Skeletal muscle tissue (tissue), 4 donors: ENCODE measurements around the gene STMN3. TPM values are rescaled to one million over a fixed set of nuclear protein-coding genes. Genes with fewer than 3 reads are reported as not detected.
A peak's percentile ranks its signal among the peaks of the same experiment; 100 is the strongest.

ENCODE experiments used
- H3K27ac ChIP-seq: one replicate; pipeline ENCODE4 v1.7.0; 2013; ENCODE audit warnings: mild to moderate bottlenecking, low read depth, low read length, inconsistent platforms
- H3K27me3 ChIP-seq, 3 donors: one replicate each; pipeline ENCODE4 v1.7.0; 2013; ENCODE audit warnings: low read length in 3 of 3; ENCODE audit not compliant: control insufficient read depth in 3 of 3, insufficient read depth in 3 of 3
- H3K36me3 ChIP-seq, 3 donors: one replicate each; pipeline ENCODE4 v1.7.0; 2013; ENCODE audit warnings: low read length in 3 of 3; ENCODE audit not compliant: control insufficient read depth in 3 of 3, insufficient read depth in 3 of 3
- H3K4me1 ChIP-seq, 3 donors: one replicate each; pipeline ENCODE4 v1.7.0; 2013; ENCODE audit warnings: low read length in 3 of 3, mild to moderate bottlenecking in 3 of 3; ENCODE audit not compliant: control insufficient read depth in 3 of 3, insufficient read depth in 3 of 3
- H3K4me3 ChIP-seq, 3 donors: one replicate each; pipeline ENCODE4 v1.7.0; 2013; ENCODE audit warnings: low read length in 3 of 3
- H3K9ac ChIP-seq, 3 donors: one replicate each; pipeline ENCODE4 v1.7.0; 2013; ENCODE audit warnings: low read length in 3 of 3, mild to moderate bottlenecking in 3 of 3, moderate library complexity in 2 of 3, low read depth in 1 of 3
- H3K9me3 ChIP-seq, 3 donors: one replicate each; pipeline ENCODE4 v1.7.0; 2013; ENCODE audit warnings: low read length in 3 of 3; ENCODE audit not compliant: control insufficient read depth in 3 of 3
- total RNA-seq: library from RNA; depleted of rRNA; stranded (reverse); fragments of >200 nt; gene quantifications from one replicate; pipeline ENCODE4 v1.2.3, GENCODE V29; 2014
- donor health status: Osteomylitis.

The STMN3 gene
- total RNA-seq, 1 donor from 2014 or later, result 10.4 TPM

GRCh38 chr20:63697357-63697867 lies 44.2 kb upstream of the STMN3 start:
- Histone ChIP-seq H3K27ac (peak overlapping the region; percentile 5), H3K4me1 (peaks cover 30 to 45% (median 41%) of the 10 kb centered on the region in 3 donors)

GRCh38 chr20:63696628-63697356 lies 43.6 kb upstream of the STMN3 start, which contains the start of gene TNFRSF6B:
Gene TNFRSF6B, plus strand, starts transcription at chr20:63696652. Its CDS starts 116 bp downstream, at chr20:63696768.
- Histone ChIP-seq H3K4me1 (peaks cover 32 to 45% (median 41%) of the 10 kb centered on the region in 3 donors), H3K9me3 (no peaks in the 10 kb centered on the region), H3K36me3 (peaks cover 9 to 17% (median 14%) of the 10 kb centered on the region in 3 donors), H3K27ac (peak within 1 kb of the TSS; percentile 5), H3K9ac (peak within 1 kb of the TSS in 2 of 3 donors; percentile 32 to 62), H3K27me3 (no peaks in the 10 kb centered on the region), H3K4me3 (peak within 1 kb of the TSS in 2 of 3 donors; percentile 27 to 41)

More at GRCh38 chr20:63697357-63697867, 44.2 kb upstream of the STMN3 start:
- no peaks in the 10 kb centered on the region for H3K27me3 ChIP-seq
- no peak overlapping the region for H3K4me3 ChIP-seq
- H3K36me3 ChIP-seq, result peaks cover 9 to 17% (median 14%) of the 10 kb centered on the region in 3 donors
- peak overlapping the region in 1 of 3 donors; percentile 62 for H3K9ac ChIP-seq
- H3K9me3 ChIP-seq, result no peaks in the 10 kb centered on the region

DNA sequence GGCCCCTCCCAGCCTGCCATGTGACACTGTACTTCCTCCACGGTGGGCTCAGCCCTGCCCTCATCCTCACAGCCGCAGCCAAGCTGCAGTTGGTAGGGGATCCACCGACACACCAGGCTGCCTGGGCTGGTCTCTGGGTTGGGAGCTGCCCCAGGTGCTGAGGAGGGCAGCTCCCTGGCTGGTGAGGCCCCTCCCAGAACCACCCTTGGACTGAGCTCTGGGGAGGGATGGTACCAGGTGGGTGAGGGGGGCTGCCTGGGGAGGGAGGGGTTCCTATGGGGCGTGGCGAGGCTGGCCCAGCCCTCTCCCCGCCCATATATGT lies 43.0 kb upstream of the STMN3 start:
- H3K9ac ChIP-seq, result no peak overlapping the region
- no peaks in the 10 kb centered on the region for H3K27me3 ChIP-seq
- H3K9me3 ChIP-seq, result no peaks in the 10 kb centered on the region
- peaks cover 32 to 45% (median 41%) of the 10 kb centered on the region in 3 donors for H3K4me1 ChIP-seq
- no peak overlapping the region for H3K27ac ChIP-seq
- H3K36me3 ChIP-seq, result peaks cover 9 to 14% (median 13%) of the 10 kb centered on the region in 3 donors
- peak overlapping the region in 1 of 3 donors; percentile 41 for H3K4me3 ChIP-seq

DNA sequence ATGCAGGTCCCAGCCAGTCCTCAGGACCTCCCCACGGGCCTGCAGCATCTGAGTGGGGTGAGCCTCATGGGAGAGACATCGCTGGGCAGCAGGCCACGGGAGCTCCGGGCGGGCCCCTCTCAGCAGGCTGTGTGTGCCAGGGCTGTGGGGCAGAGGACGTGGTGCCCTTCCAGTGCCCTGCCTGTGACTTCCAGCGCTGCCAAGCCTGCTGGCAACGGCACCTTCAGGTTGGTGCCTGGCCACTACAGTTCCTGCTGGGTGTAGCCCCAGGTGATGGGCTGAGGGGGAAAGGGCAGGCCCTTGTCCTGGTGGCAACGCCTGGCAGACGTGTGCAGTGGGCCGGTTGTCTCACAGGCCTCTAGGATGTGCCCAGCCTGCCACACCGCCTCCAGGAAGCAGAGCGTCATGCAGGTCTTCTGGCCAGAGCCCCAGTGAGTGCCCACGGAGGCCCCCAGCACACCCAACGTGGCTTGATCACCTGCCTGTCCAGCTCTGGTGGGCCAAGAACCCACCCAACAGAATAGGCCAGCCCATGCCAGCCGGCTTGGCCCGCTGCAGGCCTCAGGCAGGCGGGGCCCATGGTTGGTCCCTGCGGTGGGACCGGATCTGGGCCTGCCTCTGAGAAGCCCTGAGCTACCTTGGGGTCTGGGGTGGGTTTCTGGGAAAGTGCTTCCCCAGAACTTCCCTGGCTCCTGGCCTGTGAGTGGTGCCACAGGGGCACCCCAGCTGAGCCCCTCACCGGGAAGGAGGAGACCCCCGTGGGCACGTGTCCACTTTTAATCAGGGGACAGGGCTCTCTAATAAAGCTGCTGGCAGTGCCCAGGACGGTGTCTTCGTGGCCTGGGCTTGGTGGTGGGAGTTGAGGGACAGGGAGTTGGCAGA lies 42.4 kb upstream of the STMN3 start:
- Histone ChIP-seq H3K4me3 (no peak overlapping the region), H3K27ac (no peak overlapping the region), H3K36me3 (peaks cover 9 to 14% (median 12%) of the 10 kb centered on the region in 3 donors), H3K9ac (peak overlapping the region in 1 of 3 donors; percentile 33), H3K9me3 (no peaks in the 10 kb centered on the region), H3K27me3 (no peaks in the 10 kb centered on the region), H3K4me1 (peaks cover 32 to 45% (median 41%) of the 10 kb centered on the region in 3 donors)

DNA sequence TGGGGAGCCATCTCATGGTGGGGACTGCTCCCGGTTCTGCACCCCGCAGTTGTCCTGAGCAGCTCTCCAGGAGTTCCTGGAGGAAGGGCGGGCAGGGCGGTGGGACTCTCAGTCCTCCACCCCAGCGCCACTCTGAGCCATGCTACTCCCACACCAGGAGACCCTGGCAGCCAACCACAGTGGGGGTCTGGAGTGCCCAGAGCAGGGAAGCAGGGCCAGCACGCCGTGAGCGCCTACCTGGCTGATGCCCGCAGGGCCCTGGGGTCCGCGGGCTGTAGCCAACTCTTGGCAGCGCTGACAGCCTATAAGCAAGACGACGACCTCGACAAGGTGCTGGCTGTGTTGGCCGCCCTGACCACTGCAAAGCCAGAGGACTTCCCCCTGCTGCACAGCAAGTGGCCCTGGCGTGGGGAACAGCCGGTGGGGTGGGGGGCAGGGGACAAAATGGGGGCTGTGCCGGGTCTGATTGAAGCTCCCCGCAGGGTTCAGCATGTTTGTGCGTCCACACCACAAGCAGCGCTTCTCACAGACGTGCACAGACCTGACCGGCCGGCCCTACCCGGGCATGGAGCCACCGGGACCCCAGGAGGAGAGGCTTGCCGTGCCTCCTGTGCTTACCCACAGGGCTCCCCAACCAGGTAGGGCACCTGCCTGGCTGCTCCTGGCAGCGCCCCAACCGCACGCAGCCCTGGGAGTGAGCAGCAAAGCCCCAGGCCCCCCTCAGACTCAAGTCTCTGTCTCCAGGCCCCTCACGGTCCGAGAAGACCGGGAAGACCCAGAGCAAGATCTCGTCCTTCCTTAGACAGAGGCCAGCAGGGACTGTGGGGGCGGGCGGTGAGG lies 41.6 kb upstream of the STMN3 start:
- Histone ChIP-seq H3K9me3 (no peaks in the 10 kb centered on the region), H3K4me1 (peaks cover 32 to 45% (median 41%) of the 10 kb centered on the region in 3 donors), H3K9ac (peak overlapping the region in 1 of 3 donors; percentile 33), H3K36me3 (peaks cover 4 to 11% (median 10%) of the 10 kb centered on the region in 3 donors), H3K4me3 (no peak overlapping the region), H3K27ac (no peak overlapping the region), H3K27me3 (no peaks in the 10 kb centered on the region)

GRCh38 chr20:63693733-63694583 lies 40.7 kb upstream of the STMN3 start:
- peak overlapping the region in 1 of 3 donors; percentile 16 for H3K9ac ChIP-seq
- H3K9me3 ChIP-seq, result no peaks in the 10 kb centered on the region
- peaks cover 28 to 36% (median 33%) of the 10 kb centered on the region in 3 donors for H3K4me1 ChIP-seq
- no peak overlapping the region for H3K27ac ChIP-seq
- H3K27me3 ChIP-seq, result no peaks in the 10 kb centered on the region
- H3K4me3 ChIP-seq, result no peak overlapping the region
- peaks cover 4 to 11% (median 10%) of the 10 kb centered on the region in 3 donors for H3K36me3 ChIP-seq

- H3K4me3 ChIP-seq, result no peak overlapping the region
- no peak overlapping the region for H3K9ac ChIP-seq
- no peak overlapping the region for H3K27ac ChIP-seq
- H3K9me3 ChIP-seq, result no peaks in the 10 kb centered on the region
- H3K36me3 ChIP-seq, result peaks cover 4 to 11% (median 10%) of the 10 kb centered on the region in 3 donors
- H3K27me3 ChIP-seq, result no peaks in the 10 kb centered on the region
- peaks cover 20 to 33% (median 31%) of the 10 kb centered on the region in 3 donors for H3K4me1 ChIP-seq
Observed at GRCh38 chr20:63693083-63693732, 40.0 kb upstream of the STMN3 start.

- peaks cover 20 to 33% (median 32%) of the 10 kb centered on the region in 3 donors for H3K4me1 ChIP-seq
Observed at GRCh38 chr20:63692436-63693082, 39.3 kb upstream of the STMN3 start.

More at GRCh38 chr20:63692436-63693082, 39.3 kb upstream of the STMN3 start:
- no peak overlapping the region for H3K27ac ChIP-seq
- no peaks in the 10 kb centered on the region for H3K27me3 ChIP-seq
- H3K9me3 ChIP-seq, result no peaks in the 10 kb centered on the region
- H3K4me3 ChIP-seq, result no peak overlapping the region
- peaks cover 4 to 11% (median 10%) of the 10 kb centered on the region in 3 donors for H3K36me3 ChIP-seq
- no peak overlapping the region for H3K9ac ChIP-seq
